HepG2 (cell line): ENCODE data around the gene HECTD1. TPM values are rescaled to one million over a fixed set of nuclear protein-coding genes. Genes with fewer than 3 reads are reported as not detected.
"Not testable (repeated sequence)": the region's sequence is repeated elsewhere in the genome, so short reads cannot be mapped to it uniquely, and the experiment has no call there.

Experiments
- ATAC-seq: fragments of 200-7000 bp; cut with Tn5 transposase; 3 replicates; pipeline ENCODE4 v1.9.1; 2020; ENCODE audit warnings: mild to moderate bottlenecking, moderate library complexity
- BruUV-seq: library from RNA; stranded (reverse); fragments of 400-500 nt; replicated peaks from 2 replicates; lab custom pipeline; 2021; lab: Mats Ljungman, UMichigan
- CTCF ChIA-PET: fragments of 300-600 bp; formaldehyde crosslinking; extraction: SDS; loops from one replicate; lab custom pipeline; 2021; ENCODE audit warnings: low total read pairs, inconsistent platforms, low intra/inter-chr PET ratio; lab: Yijun Ruan, JAX
- POLR2A ChIA-PET: fragments of 350-600 bp; sonication (Branson Sonifier 250); formaldehyde crosslinking; loops from one replicate; lab custom pipeline; 2020; ENCODE audit warnings: antibody characterized with exemption, inconsistent platforms; lab: Yijun Ruan, JAX
- DNase-seq: peaks from one replicate; pipeline ENCODE4 v3.0.0-alpha.2; 2015; ENCODE audit warnings: low spot score
- FAIRE-seq: peaks from 3 replicates; lab custom pipeline; 2011; peaks lifted over from hg19 to GRCh38; lab: Jason Lieb, UNC
- H2AFZ ChIP-seq: one replicate; pipeline ENCODE4 v1.6.1; 2011; ENCODE audit warnings: low read length, inconsistent platforms
- H3K27ac ChIP-seq: fragments of 300-600 bp; 3 replicates; pipeline ENCODE4 v1.8.0; 2011; ENCODE audit warnings: mixed run types, mild to moderate bottlenecking, mixed read lengths, low read length, inconsistent platforms; ENCODE audit not compliant: insufficient read depth; ENCODE audit errors: extremely low read length
- H3K27me3 ChIP-seq, 2 experiments: fragments of 200-600 bp in 1 of 2; 2 replicates in 1 of 2; 3 replicates in 1 of 2; pipeline versions ENCODE4 v1.6.0 to v1.8.0; 2011; ENCODE audit warnings: low read length in 2 of 2, mild to moderate bottlenecking in 2 of 2, moderate library complexity in 2 of 2, inconsistent platforms in 1 of 2; ENCODE audit not compliant: insufficient read depth in 2 of 2, control insufficient read depth in 1 of 2
- H3K36me3 ChIP-seq, 2 experiments: fragments of 200-600 bp in 1 of 2; replicated peaks in 1 of 2; 2 replicates in 1 of 2; 3 replicates in 1 of 2; pipeline versions ENCODE4 v1.5.1 to v1.8.0; 2011; ENCODE audit warnings: low read length in 2 of 2, inconsistent platforms in 1 of 2; ENCODE audit not compliant: insufficient read depth in 2 of 2, control insufficient read depth in 1 of 2
- H3K4me1 ChIP-seq: 2 replicates; pipeline ENCODE4 v1.5.1; 2012; ENCODE audit warnings: low read length, inconsistent platforms; ENCODE audit not compliant: insufficient read depth
- H3K4me2 ChIP-seq: 2 replicates; pipeline ENCODE4 v1.6.0; 2011; ENCODE audit warnings: low read depth, low read length, inconsistent platforms
- H3K4me3 ChIP-seq, 3 experiments: fragments of 200-600 bp in 1 of 3; sonication (generic), shearing (Covaris generic) in 1 of 3; replicated peaks in 1 of 3; 2 replicates each; pipeline ENCODE4 v1.5.1; 2011 to 2016; ENCODE audit warnings: low read length in 3 of 3, inconsistent platforms in 2 of 3, low read depth in 2 of 3, mild to moderate bottlenecking in 2 of 3, control low read depth in 1 of 3, mixed read lengths in 1 of 3; ENCODE audit not compliant: insufficient read depth in 1 of 3
- H3K79me2 ChIP-seq: one replicate; pipeline ENCODE4 v1.6.1; 2011; ENCODE audit warnings: low read length, inconsistent platforms; ENCODE audit not compliant: insufficient read depth
- H3K9ac ChIP-seq: 2 replicates; pipeline ENCODE4 v1.6.0; 2011; ENCODE audit warnings: mild to moderate bottlenecking, low read depth, low read length, inconsistent platforms; ENCODE audit not compliant: insufficient read depth
- H3K9me3 ChIP-seq: 2 replicates; pipeline ENCODE4 v1.5.1; 2012; ENCODE audit warnings: mild to moderate bottlenecking, low read length
- H4K20me1 ChIP-seq: 2 replicates; pipeline ENCODE4 v1.6.0; 2011; ENCODE audit warnings: inconsistent platforms, mild to moderate bottlenecking, low read length, moderate library complexity; ENCODE audit not compliant: insufficient read depth
- FOXJ3 ChIP-seq: sonication (generic); formaldehyde crosslinking; IDR thresholded peaks from 2 replicates; pipeline ENCODE4 v1.4.0; 2020; ENCODE audit warnings: missing genetic modification reagents, mild to moderate bottlenecking, borderline replicate concordance
- KMT2A ChIP-seq: sonication (generic); formaldehyde crosslinking; IDR thresholded peaks from 2 replicates; pipeline ENCODE4 v1.4.0; 2020; ENCODE audit warnings: missing genetic modification reagents
- NR2C2 ChIP-seq: sonication (generic); formaldehyde crosslinking; IDR thresholded peaks from 2 replicates; pipeline ENCODE4 v1.4.0; 2020; ENCODE audit warnings: missing genetic modification reagents, mild to moderate bottlenecking, moderate library complexity, borderline replicate concordance
- SALL1 ChIP-seq: sonication (generic); formaldehyde crosslinking; IDR thresholded peaks from 2 replicates; pipeline ENCODE4 v1.8.0; 2022; ENCODE audit warnings: mild to moderate bottlenecking, missing genetic modification reagents
- ZBTB7A ChIP-seq: sonication (generic); formaldehyde crosslinking; IDR thresholded peaks from 2 replicates; pipeline ENCODE4 v1.8.0; 2022; ENCODE audit warnings: mild to moderate bottlenecking, missing genetic modification reagents
- ZMYM2 ChIP-seq: sonication (generic); formaldehyde crosslinking; IDR thresholded peaks from 2 replicates; pipeline ENCODE4 v1.8.0; 2022; ENCODE audit warnings: mild to moderate bottlenecking, missing genetic modification reagents
- ZMYM3 ChIP-seq: sonication (generic); formaldehyde crosslinking; IDR thresholded peaks from 2 replicates; pipeline ENCODE4 v1.5.1; 2020; ENCODE audit warnings: mild to moderate bottlenecking, missing genetic modification reagents
- ZNF580 ChIP-seq: IDR thresholded peaks from 2 replicates; pipeline ENCODE4 v1.6.1; 2016; ENCODE audit warnings: low read depth, borderline replicate concordance
- ZNF598 ChIP-seq: sonication (generic); formaldehyde crosslinking; IDR thresholded peaks from 2 replicates; pipeline ENCODE4 v1.5.1; 2020; ENCODE audit warnings: mild to moderate bottlenecking, missing genetic modification reagents, borderline replicate concordance
- ZNF609 ChIP-seq: sonication (generic); formaldehyde crosslinking; IDR thresholded peaks from 2 replicates; pipeline ENCODE4 v1.4.0; 2020; ENCODE audit warnings: mild to moderate bottlenecking, missing genetic modification reagents, borderline replicate concordance
- WGBS: methylation state at CpG from one replicate; pipeline ENCODE4 v1.1.6; 2017; ENCODE audit warnings: low lambda C conversion rate; 5-methylcytosine and 5-hydroxymethylcytosine counted together
- in situ Hi-C: cut with HindIII; loops from 2 replicates; pipeline ENCODE4 v1.10.0; 2017; ENCODE audit warnings: low pct_unique_long_range_greater_than_20kb; ENCODE audit not compliant: extremely low pct_ligation_motif_present
- intact Hi-C: fragments of 100-400 bp; cut with micrococcal nuclease; formaldehyde crosslinking; loops from one replicate; pipeline ENCODE4 v1.10.0; 2022; ENCODE audit not compliant: unreplicated experiment
- polyA plus RNA-seq, 8 experiments: library from polyadenylated mRNA; depleted of rRNA in 3 of 8; stranded (reverse) in 7 of 8; unstranded in 1 of 8; fragments of >200 nt; fragmentation: Illumina TruSeq in 4 of 8; extraction: Trizol in 4 of 8; gene quantifications; 2 replicates each; pipeline versions ENCODE4 v1.2.1 to v1.2.3, GENCODE V29; 2011 to 2016; ENCODE audit warnings: low read depth in 4 of 8, missing spikeins in 1 of 8, mixed read lengths in 1 of 8; ENCODE audit not compliant: insufficient read depth in 1 of 8
- total RNA-seq, 5 experiments: library from RNA; depleted of rRNA; stranded (reverse); fragments of >200 nt; fragmentation: Illumina TruSeq; extraction: Trizol; gene quantifications; 2 replicates each; pipeline ENCODE4 v1.2.3, GENCODE V29; 2016; ENCODE audit warnings: low read depth in 1 of 5
- TF ChIP-seq, protein P1 (sequence below): sonication (generic); formaldehyde crosslinking; conservative IDR thresholded peaks from 2 replicates; pipeline ENCODE4 v1.8.1; 2023; ENCODE audit warnings: missing genetic modification reagents
- TF ChIP-seq, protein P2 (sequence below): sonication (generic); formaldehyde crosslinking; IDR thresholded peaks from 2 replicates; pipeline ENCODE4 v1.5.0; 2020; ENCODE audit warnings: mild to moderate bottlenecking, missing genetic modification reagents

The HECTD1 gene
- total and polyA plus RNA-seq, 2 of the 13 experiments (the other 11 are each of a cell fraction or from before 2014, with no cell fraction given): 312 to 560 TPM

DNA sequence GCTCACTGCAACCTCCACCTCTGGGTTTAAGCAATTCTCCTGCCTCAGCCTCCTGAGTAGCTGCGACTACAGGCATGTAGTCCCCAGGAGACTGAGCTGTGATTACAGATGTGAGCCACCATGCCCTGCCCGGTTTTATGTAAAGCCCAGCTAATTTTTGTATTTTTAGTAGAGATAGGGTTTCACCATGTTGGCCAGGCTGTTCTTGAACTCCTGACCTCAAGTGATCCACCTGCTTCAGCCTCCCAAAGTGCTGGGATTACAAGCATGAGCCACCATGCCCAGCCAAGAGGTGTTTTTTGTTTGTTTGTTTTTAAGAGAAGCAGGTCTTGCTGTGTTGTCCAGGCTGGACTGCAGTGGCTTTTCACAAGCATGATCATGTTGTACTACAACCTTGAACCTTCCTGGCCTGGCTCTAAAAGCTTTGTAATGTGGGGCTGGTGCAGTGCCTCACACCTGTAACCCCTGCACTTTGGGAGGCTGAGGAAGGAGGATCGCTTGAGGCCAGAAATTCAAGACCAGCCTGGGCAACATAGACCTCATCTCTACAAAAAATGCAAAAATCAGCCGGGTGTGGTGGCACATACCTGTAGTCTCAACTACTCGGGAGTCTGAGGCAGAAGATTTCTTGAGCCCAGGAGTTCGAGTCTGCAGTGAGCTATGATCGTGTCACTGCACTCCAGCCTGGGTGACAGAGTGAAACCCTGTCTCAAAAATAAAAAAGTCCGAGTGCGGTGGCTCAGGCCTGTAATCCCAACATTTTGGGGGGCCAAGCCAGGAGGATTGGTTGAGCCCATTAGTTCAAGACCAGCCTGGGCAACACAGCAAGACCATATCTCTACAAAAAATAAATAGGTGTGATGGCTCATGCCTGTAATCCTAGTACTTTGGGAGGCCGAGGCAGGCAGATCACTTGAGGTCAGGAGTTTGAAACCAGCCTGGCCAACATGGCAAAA lies 113.4 kb downstream of the HECTD1 start:
- H3K27ac ChIP-seq, BruUV-seq, CTCF ChIA-PET, H3K9me3 ChIP-seq, H4K20me1 ChIP-seq, H3K4me3 ChIP-seq, H3K79me2 ChIP-seq, H3K27me3 ChIP-seq, H3K36me3 ChIP-seq, FAIRE-seq, in situ Hi-C loops, DNase-seq, H2AFZ ChIP-seq, intact Hi-C loops, H3K4me2 ChIP-seq, ATAC-seq, H3K9ac ChIP-seq: not testable (repeated sequence)
- peaks cover 37% of the 10 kb centered on the region for H3K4me1 ChIP-seq
- WGBS: 94% methylated on average over 10 of the region's 10 CpGs
- POLR2A ChIA-PET: interaction anchor here (2.8 kb wide), 1 partner anchor 68 kb away, joined by 6 read pairs; the partner anchor contains the start of gene STRN3
- TF ChIP-seq ZNF609 (CRISPR knock-in tag) (0 out of 2 replicates have a peak, but pooled peaks have one; percentile 23), SALL1 (CRISPR knock-in tag) (peak; percentile 54), ZNF580 (peak; percentile 30; the same call in 1 of the 2 replicates), ZMYM2 (CRISPR knock-in tag) (peak; percentile 61; the same call in 1 of the 2 replicates), ZBTB7A (CRISPR knock-in tag) (0 out of 2 replicates have a peak, but pooled peaks have one; percentile 48), ZMYM3 (CRISPR knock-in tag) (peak; percentile 71), ZNF598 (CRISPR knock-in tag) (peak; percentile 51; the same call in 1 of the 2 replicates), NR2C2 (0 out of 2 replicates have a peak, but pooled peaks have one; percentile 21), FOXJ3 (peak; percentile 50; the same call in 1 of the 2 replicates), KMT2A (CRISPR knock-in tag) (0 out of 2 replicates have a peak, but pooled peaks have one; percentile 44)
- TF ChIP-seq, protein P1, sequence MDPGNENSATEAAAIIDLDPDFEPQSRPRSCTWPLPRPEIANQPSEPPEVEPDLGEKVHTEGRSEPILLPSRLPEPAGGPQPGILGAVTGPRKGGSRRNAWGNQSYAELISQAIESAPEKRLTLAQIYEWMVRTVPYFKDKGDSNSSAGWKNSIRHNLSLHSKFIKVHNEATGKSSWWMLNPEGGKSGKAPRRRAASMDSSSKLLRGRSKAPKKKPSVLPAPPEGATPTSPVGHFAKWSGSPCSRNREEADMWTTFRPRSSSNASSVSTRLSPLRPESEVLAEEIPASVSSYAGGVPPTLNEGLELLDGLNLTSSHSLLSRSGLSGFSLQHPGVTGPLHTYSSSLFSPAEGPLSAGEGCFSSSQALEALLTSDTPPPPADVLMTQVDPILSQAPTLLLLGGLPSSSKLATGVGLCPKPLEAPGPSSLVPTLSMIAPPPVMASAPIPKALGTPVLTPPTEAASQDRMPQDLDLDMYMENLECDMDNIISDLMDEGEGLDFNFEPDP (CRISPR knock-in tag): 0 out of 2 replicates have a peak, but pooled peaks have one; percentile 42
- TF ChIP-seq, protein P2, sequence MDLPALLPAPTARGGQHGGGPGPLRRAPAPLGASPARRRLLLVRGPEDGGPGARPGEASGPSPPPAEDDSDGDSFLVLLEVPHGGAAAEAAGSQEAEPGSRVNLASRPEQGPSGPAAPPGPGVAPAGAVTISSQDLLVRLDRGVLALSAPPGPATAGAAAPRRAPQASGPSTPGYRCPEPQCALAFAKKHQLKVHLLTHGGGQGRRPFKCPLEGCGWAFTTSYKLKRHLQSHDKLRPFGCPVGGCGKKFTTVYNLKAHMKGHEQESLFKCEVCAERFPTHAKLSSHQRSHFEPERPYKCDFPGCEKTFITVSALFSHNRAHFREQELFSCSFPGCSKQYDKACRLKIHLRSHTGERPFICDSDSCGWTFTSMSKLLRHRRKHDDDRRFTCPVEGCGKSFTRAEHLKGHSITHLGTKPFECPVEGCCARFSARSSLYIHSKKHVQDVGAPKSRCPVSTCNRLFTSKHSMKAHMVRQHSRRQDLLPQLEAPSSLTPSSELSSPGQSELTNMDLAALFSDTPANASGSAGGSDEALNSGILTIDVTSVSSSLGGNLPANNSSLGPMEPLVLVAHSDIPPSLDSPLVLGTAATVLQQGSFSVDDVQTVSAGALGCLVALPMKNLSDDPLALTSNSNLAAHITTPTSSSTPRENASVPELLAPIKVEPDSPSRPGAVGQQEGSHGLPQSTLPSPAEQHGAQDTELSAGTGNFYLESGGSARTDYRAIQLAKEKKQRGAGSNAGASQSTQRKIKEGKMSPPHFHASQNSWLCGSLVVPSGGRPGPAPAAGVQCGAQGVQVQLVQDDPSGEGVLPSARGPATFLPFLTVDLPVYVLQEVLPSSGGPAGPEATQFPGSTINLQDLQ (CRISPR knock-in tag): 0 out of 2 replicates have a peak, but pooled peaks have one; percentile 54
